ENCODE measurements around the gene CDC37L1.

CDC37L1 gene

GRCh38 chr9:4706971-4707622 lies 27.7 kb downstream of the CDC37L1 start:
- TF ChIP-seq TEAD4 (IDR thresholded peaks at IDR 0.05) (no peak), EGR1 (IDR thresholded peaks at IDR 0.05) (no peak), TAF1 (IDR thresholded peaks at IDR 0.05; ENCODE audit: low read depth) (no peak), CREB1 (IDR thresholded peaks at IDR 0.05; ENCODE audit: low read depth) (no peak), REST (IDR thresholded peaks at IDR 0.05; ENCODE audit: low read depth) (no peak), CEBPB (IDR thresholded peaks at IDR 0.05) (no peak), FOXM1 (IDR thresholded peaks at IDR 0.05; ENCODE audit: borderline replicate concordance, low read depth) (no peak), RAD21 (IDR thresholded peaks at IDR 0.05; ENCODE audit: low read depth) (no peak), USF1 (IDR thresholded peaks at IDR 0.05) (no peak), MAX (IDR thresholded peaks at IDR 0.05) (no peak), ZBTB7A (IDR thresholded peaks at IDR 0.05; ENCODE audit: low read depth) (no peak), EP300 (IDR thresholded peaks at IDR 0.05; ENCODE audit: borderline replicate concordance) (no peak), TCF12 (IDR thresholded peaks at IDR 0.05; ENCODE audit: low read depth) (no peak), NFIC (IDR thresholded peaks at IDR 0.05) (no peak)

- no peak for TF ChIP-seq TEAD4 (IDR thresholded peaks at IDR 0.05)
Observed at GRCh38 chr9:4709380-4709779, 30.0 kb downstream of the CDC37L1 start.

GRCh38 chr9:4713849-4714248 lies 34.5 kb downstream of the CDC37L1 start:
- no peak for TF ChIP-seq CREB1 (IDR thresholded peaks at IDR 0.05; ENCODE audit: low read depth)

GRCh38 chr9:4714266-4715016 lies 35.1 kb downstream of the CDC37L1 start:
- TF ChIP-seq USF1 (IDR thresholded peaks at IDR 0.05) (no peak), EP300 (IDR thresholded peaks at IDR 0.05; ENCODE audit: borderline replicate concordance) (no peak), YY1 (IDR thresholded peaks at IDR 0.05; ENCODE audit: low read depth) (no peak), NFIC (IDR thresholded peaks at IDR 0.05) (no peak), CREB1 (IDR thresholded peaks at IDR 0.05; ENCODE audit: low read depth) (no peak), REST (IDR thresholded peaks at IDR 0.05; ENCODE audit: low read depth) (no peak), RAD21 (IDR thresholded peaks at IDR 0.05; ENCODE audit: low read depth) (no peak), ZBTB7A (IDR thresholded peaks at IDR 0.05; ENCODE audit: low read depth) (no peak), TCF12 (IDR thresholded peaks at IDR 0.05; ENCODE audit: low read depth) (no peak), MAX (IDR thresholded peaks at IDR 0.05) (no peak), FOXM1 (IDR thresholded peaks at IDR 0.05; ENCODE audit: borderline replicate concordance, low read depth) (no peak)

GRCh38 chr9:4716163-4716562 lies 36.8 kb downstream of the CDC37L1 start:
- no peak for TF ChIP-seq EP300 (IDR thresholded peaks at IDR 0.05; ENCODE audit: borderline replicate concordance)
- TF ChIP-seq MAX (IDR thresholded peaks at IDR 0.05): no peak
- no peak for TF ChIP-seq TEAD4 (IDR thresholded peaks at IDR 0.05)
- no peak for TF ChIP-seq TCF12 (IDR thresholded peaks at IDR 0.05; ENCODE audit: low read depth)
- TF ChIP-seq NFIC (IDR thresholded peaks at IDR 0.05): no peak
- TF ChIP-seq ZBTB7A (IDR thresholded peaks at IDR 0.05; ENCODE audit: low read depth): no peak
- no peak for TF ChIP-seq FOXM1 (IDR thresholded peaks at IDR 0.05; ENCODE audit: borderline replicate concordance, low read depth)
- TF ChIP-seq YY1 (IDR thresholded peaks at IDR 0.05; ENCODE audit: low read depth): no peak
- no peak for TF ChIP-seq CREB1 (IDR thresholded peaks at IDR 0.05; ENCODE audit: low read depth)
- TF ChIP-seq REST (IDR thresholded peaks at IDR 0.05; ENCODE audit: low read depth): no peak
- TF ChIP-seq EGR1 (IDR thresholded peaks at IDR 0.05): no peak

Data from Ishikawa (cell line).